ENCODE results near the gene VILL.

- no peak for TF ChIP-seq GTF2F1 (IDR thresholded peaks at IDR 0.05; ENCODE audit: borderline replicate concordance, low read depth, low read length)
- no peak for TF ChIP-seq CTCF (IDR thresholded peaks at IDR 0.05; ENCODE audit: control extremely low read depth in 1 of 3, insufficient read depth in 1 of 3, low read depth in 1 of 3, low read length in 3 of 3)
Observed at GRCh38 chr3:38040401-38040800, 49.8 kb downstream of the VILL start.
